SK-N-SH treated with all-trans-retinoic acid at 6 μM for 48 hours (cell line): ENCODE results near the gene MIR17HG.

Experiments
- PPARA ChIP-seq: fragments of 250-450 bp; sonication (Bioruptor Pico); IDR thresholded peaks from 2 replicates; pipeline ENCODE4 v1.5.0; 2020; ENCODE audit warnings: mild to moderate bottlenecking, borderline replicate concordance
- ZNF70 ChIP-seq: fragments of 450-650 bp; formaldehyde crosslinking; IDR thresholded peaks from 2 replicates; pipeline ENCODE4 v1.5.0; 2020; ENCODE audit warnings: mild to moderate bottlenecking, moderate library complexity

- no peak for TF ChIP-seq ZNF70 (CRISPR knock-in tag)
- no peak for TF ChIP-seq PPARA (CRISPR knock-in tag)
Observed at GRCh38 chr13:91328726-91329125, 18.8 kb upstream of the MIR17HG start.
